Measurements from ENCODE around the gene B3GNT8. TPM values are rescaled to one million over a fixed set of nuclear protein-coding genes. Genes with fewer than 3 reads are reported as not detected.

Gene B3GNT8
- polyA plus RNA-seq, 1 of the 3 experiments (the other 2 are of a cell fraction), result not detected

DNA sequence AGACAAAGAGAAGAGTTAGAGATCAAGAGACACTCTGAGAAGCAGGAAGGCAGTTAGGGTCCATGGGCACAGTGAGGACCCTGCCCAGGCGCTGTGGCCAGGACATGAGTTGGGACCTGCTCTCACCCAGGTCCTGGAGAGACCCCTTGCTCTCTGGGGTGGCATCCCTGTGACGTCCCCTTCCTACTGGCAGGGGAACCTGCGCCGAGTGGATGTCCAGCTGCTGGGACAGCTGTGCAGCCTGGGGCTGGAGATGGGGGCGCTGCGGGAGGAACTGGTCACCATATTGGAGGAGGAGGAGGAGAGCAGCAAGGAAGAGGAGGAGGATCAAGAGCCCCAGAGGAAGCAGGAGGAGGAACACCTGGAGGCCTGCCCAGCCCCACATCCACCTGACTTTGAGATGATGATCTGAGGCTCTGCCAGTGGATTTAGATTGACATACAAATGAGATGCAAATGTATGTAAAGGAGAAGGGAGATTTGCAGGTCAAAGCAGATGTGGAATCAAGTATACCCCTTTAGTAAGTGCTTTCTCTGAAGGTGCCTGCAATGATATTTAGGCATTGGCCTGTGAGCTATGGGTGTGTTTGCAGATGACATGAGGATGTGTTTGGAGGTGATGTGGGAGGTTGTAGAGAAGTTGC is 16.8 kb upstream of the B3GNT8 start:
- CTCF ChIA-PET, result interaction anchor here (0.9 to 1.9 kb wide), 2 partner anchors 120 kb away, joined by 3 to 5 read pairs; no protein-coding TSS in a partner anchor
- Histone ChIP-seq H3K4me1 (ENCODE audit: control insufficient read depth in 1 of 2, insufficient read depth in 2 of 2, low read depth in 1 of 2, low read length in 1 of 2) (peaks cover 0 to under 1% of the 10 kb centered on the region in 2 experiments; a peak in 3 of 4 replicates), H3K9ac (no peak overlapping the region), H3K4me3 (ENCODE audit: low read depth in 2 of 2, low read length in 1 of 2) (no peak overlapping the region), H3F3A (replicated peaks; ENCODE audit: insufficient read depth) (no peaks in the 10 kb centered on the region), H3K4me2 (no peak overlapping the region), H4K20me1 (ENCODE audit: insufficient read depth) (no peaks in the 10 kb centered on the region), H3K9me3 (no peaks in the 10 kb centered on the region), H3K36me3 (replicated peaks in 1 of 2; ENCODE audit: control insufficient read depth in 1 of 2, insufficient read depth in 2 of 2, low read length in 1 of 2) (no peaks in the 10 kb centered on the region), H3K27ac (ENCODE audit: low read depth in 2 of 2, low read length in 1 of 2) (no peak overlapping the region), H3K9me2 (no peaks in the 10 kb centered on the region), H2AFZ (ENCODE audit: low read depth) (no peak overlapping the region), H3K27me3 (ENCODE audit: insufficient read depth) (peaks cover 56% of the 10 kb centered on the region), H3K79me2 (ENCODE audit: insufficient read depth) (peaks cover under 1% of the 10 kb centered on the region; the same call in 1 of the 2 replicates)
- TF ChIP-seq EP300 (IDR thresholded peaks at IDR 0.05; ENCODE audit: borderline replicate concordance in 1 of 2, low read depth in 1 of 2, low read length in 1 of 2) (no peak), RFX5 (IDR thresholded peaks at IDR 0.05; ENCODE audit: low read length) (no peak), GATA2 (CRISPR knock-in tag; IDR thresholded peaks at IDR 0.05) (no peak)
- POLR2A ChIA-PET, result no interaction called here
- DNase-seq, result no peak
- WGBS (ENCODE audit: low lambda C conversion rate), result 15% methylated on average over 6 of the region's 6 CpGs

- Histone ChIP-seq H3K4me3 (ENCODE audit: low read depth in 2 of 2, low read length in 1 of 2) (no peak within 1 kb of the TSS), H3F3A (replicated peaks; ENCODE audit: insufficient read depth) (no peaks in the 10 kb centered on the region), H3K27me3 (ENCODE audit: insufficient read depth) (peaks cover 47% of the 10 kb centered on the region), H3K9ac (no peak within 1 kb of the TSS), H3K4me1 (ENCODE audit: control insufficient read depth in 1 of 2, insufficient read depth in 2 of 2, low read depth in 1 of 2, low read length in 1 of 2) (peaks cover 0 to 4% of the 10 kb centered on the region in 2 experiments; a peak in 3 of 4 replicates), H3K27ac (ENCODE audit: low read depth in 2 of 2, low read length in 1 of 2) (no peak within 1 kb of the TSS), H4K20me1 (ENCODE audit: insufficient read depth) (no peaks in the 10 kb centered on the region), H2AFZ (ENCODE audit: low read depth) (no peak within 1 kb of the TSS), H3K36me3 (replicated peaks in 1 of 2; ENCODE audit: control insufficient read depth in 1 of 2, insufficient read depth in 2 of 2, low read length in 1 of 2) (peaks cover 0 to 3% of the 10 kb centered on the region in 2 experiments), H3K79me2 (ENCODE audit: insufficient read depth) (peaks cover 12% of the 10 kb centered on the region; the same call in 1 of the 2 replicates), H3K9me2 (no peaks in the 10 kb centered on the region), H3K4me2 (no peak within 1 kb of the TSS), H3K9me3 (no peaks in the 10 kb centered on the region)
- TF ChIP-seq GATA2 (CRISPR knock-in tag; IDR thresholded peaks at IDR 0.05), result no peak
- TF ChIP-seq MXI1 (IDR thresholded peaks at IDR 0.05; ENCODE audit: low read depth, low read length), result no peak
- no peak for TF ChIP-seq IRF3 (IDR thresholded peaks at IDR 0.05; ENCODE audit: low read depth, low read length)
- TF ChIP-seq MEF2A (IDR thresholded peaks at IDR 0.05; ENCODE audit: borderline replicate concordance, low read depth), result no peak
- TF ChIP-seq NFIC (IDR thresholded peaks at IDR 0.05; ENCODE audit: borderline replicate concordance), result no peak
- TF ChIP-seq, protein P1, sequence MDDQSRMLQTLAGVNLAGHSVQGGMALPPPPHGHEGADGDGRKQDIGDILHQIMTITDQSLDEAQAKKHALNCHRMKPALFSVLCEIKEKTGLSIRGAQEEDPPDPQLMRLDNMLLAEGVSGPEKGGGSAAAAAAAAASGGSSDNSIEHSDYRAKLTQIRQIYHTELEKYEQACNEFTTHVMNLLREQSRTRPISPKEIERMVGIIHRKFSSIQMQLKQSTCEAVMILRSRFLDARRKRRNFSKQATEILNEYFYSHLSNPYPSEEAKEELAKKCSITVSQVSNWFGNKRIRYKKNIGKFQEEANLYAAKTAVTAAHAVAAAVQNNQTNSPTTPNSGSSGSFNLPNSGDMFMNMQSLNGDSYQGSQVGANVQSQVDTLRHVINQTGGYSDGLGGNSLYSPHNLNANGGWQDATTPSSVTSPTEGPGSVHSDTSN (IDR thresholded peaks at IDR 0.05), result no peak
- TF ChIP-seq ELF1 (IDR thresholded peaks at IDR 0.05), result no peak
- TF ChIP-seq SMC3 (IDR thresholded peaks at IDR 0.05; ENCODE audit: low read depth, low read length), result no peak
- no peak for TF ChIP-seq EZH2phosphoT487 (IDR thresholded peaks at IDR 0.05; ENCODE audit: borderline replicate concordance, low read depth)
- TF ChIP-seq RFX5 (IDR thresholded peaks at IDR 0.05; ENCODE audit: low read length), result no peak
- no peak for TF ChIP-seq TAF1 (IDR thresholded peaks at IDR 0.05; ENCODE audit: borderline replicate concordance, low read depth, low read length)
- no peak for TF ChIP-seq POLR2AphosphoS5 (IDR thresholded peaks at IDR 0.05; ENCODE audit: low read depth, low read length)
- TF ChIP-seq, protein P2, sequence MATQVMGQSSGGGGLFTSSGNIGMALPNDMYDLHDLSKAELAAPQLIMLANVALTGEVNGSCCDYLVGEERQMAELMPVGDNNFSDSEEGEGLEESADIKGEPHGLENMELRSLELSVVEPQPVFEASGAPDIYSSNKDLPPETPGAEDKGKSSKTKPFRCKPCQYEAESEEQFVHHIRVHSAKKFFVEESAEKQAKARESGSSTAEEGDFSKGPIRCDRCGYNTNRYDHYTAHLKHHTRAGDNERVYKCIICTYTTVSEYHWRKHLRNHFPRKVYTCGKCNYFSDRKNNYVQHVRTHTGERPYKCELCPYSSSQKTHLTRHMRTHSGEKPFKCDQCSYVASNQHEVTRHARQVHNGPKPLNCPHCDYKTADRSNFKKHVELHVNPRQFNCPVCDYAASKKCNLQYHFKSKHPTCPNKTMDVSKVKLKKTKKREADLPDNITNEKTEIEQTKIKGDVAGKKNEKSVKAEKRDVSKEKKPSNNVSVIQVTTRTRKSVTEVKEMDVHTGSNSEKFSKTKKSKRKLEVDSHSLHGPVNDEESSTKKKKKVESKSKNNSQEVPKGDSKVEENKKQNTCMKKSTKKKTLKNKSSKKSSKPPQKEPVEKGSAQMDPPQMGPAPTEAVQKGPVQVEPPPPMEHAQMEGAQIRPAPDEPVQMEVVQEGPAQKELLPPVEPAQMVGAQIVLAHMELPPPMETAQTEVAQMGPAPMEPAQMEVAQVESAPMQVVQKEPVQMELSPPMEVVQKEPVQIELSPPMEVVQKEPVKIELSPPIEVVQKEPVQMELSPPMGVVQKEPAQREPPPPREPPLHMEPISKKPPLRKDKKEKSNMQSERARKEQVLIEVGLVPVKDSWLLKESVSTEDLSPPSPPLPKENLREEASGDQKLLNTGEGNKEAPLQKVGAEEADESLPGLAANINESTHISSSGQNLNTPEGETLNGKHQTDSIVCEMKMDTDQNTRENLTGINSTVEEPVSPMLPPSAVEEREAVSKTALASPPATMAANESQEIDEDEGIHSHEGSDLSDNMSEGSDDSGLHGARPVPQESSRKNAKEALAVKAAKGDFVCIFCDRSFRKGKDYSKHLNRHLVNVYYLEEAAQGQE (IDR thresholded peaks at IDR 0.05; ENCODE audit: low read depth, low read length), result no peak
- TF ChIP-seq USF2 (IDR thresholded peaks at IDR 0.05; ENCODE audit: borderline replicate concordance, low read depth, low read length), result no peak
- CTCF ChIA-PET, result interaction anchor here (0.7 to 1.1 kb wide), 3 partner anchors 112 to 127 kb away, joined by 3 to 5 read pairs (median 3); no protein-coding TSS in a partner anchor
- POLR2A ChIA-PET, result no interaction called here
- DNase-seq, result no peak
- WGBS (ENCODE audit: low lambda C conversion rate), result 11% methylated on average over 6 of the region's 7 CpGs
These were observed 15.5 kb upstream of the B3GNT8 start, which contains the start of gene ERICH4 for GRCh38 chr19:41442473-41443355. Gene ERICH4, plus strand, starts transcription at chr19:41443156. Its CDS starts 14 bp downstream, at chr19:41443170.
